Heart left ventricle (tissue), 13 donors: ENCODE measurements around the gene ZNF26.
A peak's percentile ranks its signal among the peaks of the same experiment; 100 is the strongest.

ENCODE experiments used
- CTCF ChIP-seq, 12 donors: fragments of 200-600 bp; sonication (generic) in 4 of 12; IDR thresholded peaks; one replicate each; pipeline versions ENCODE4 v1.5.0 to v1.8.0; 2018 to 2022; ENCODE audit warnings: antibody characterized with exemption in 12 of 12, mild to moderate bottlenecking in 5 of 12
- POLR2A ChIP-seq, 2 donors: fragments of 450-650 bp; IDR thresholded peaks; one replicate each; pipeline ENCODE4 v1.6.1; 2017; ENCODE audit warnings: antibody characterized with exemption in 2 of 2, mild to moderate bottlenecking in 2 of 2, moderate library complexity in 2 of 2
- donor health status: ischemic (EF 13 %, LVEDD 7.1; RV severe dilation, severe dysfunction).
- donor health status: DM: no; HTN: yes; CAD: no.
- donor health status: DM: no; HTN: no; CAD: no.
- donor health status: ischemic (EF 25% LVEDD 6.9; RV normal size, moderate dysfunction).
- donor health status: ischemic (EF 25% LVEDD 5.7; RV mildly dilated, moderate dysfunction).
- donor health status: ischemic (EF 35%, LVEDD 5.7; RV mildly dilated, moderate dysfunction).
- donor health status: nonischemic (EF 11% LVEDD 7.7; RV severe dilation, severe dysfunction).
- donor health status: DM: yes; HTN: yes; CAD: no.
- donor health status: PGD.
- donor health status: ischemic (EF 29% LVEDD 5.4; RV normal size, mild dysfunction).
- donor health status: nonischemic (EF 23%, LVEDD 6.1; RV moderate dilation, normal function).

- TF ChIP-seq CTCF (IDR thresholded peaks at IDR 0.05) (no peak), POLR2A (IDR thresholded peaks at IDR 0.05) (peak in 1 of 2 donors; percentile 26)
Observed at GRCh38 chr12:132956011-132956788, 30.0 kb upstream of the ZNF26 start, which contains the start of gene ZNF605.
